ENCODE data around the gene NDUFA5.
A peak's percentile ranks its signal among the peaks of the same experiment; 100 is the strongest.

The NDUFA5 gene

GRCh38 chr7:123571187-123571586 is 13.6 kb upstream of the NDUFA5 start:
- no peaks in the 10 kb centered on the region for H3K4me1 ChIP-seq
- no peaks in the 10 kb centered on the region for H3K9me3 ChIP-seq
- H3K27ac ChIP-seq, result no peak overlapping the region
- intact Hi-C loops (cut with DNase I; ENCODE audit: low total_unique reads), result no loop called here
- no peak for DNase-seq
- no peak for TF ChIP-seq CTCF (IDR thresholded peaks at IDR 0.05)
- no peaks in the 10 kb centered on the region for H3K27me3 ChIP-seq
- no peaks in the 10 kb centered on the region for H3K36me3 ChIP-seq
- H3K4me3 ChIP-seq, result no peak overlapping the region

- H3K9me3 ChIP-seq, result no peaks in the 10 kb centered on the region
- H3K27ac ChIP-seq, result no peak overlapping the region
- H3K4me3 ChIP-seq, result no peak overlapping the region
- no peaks in the 10 kb centered on the region for H3K27me3 ChIP-seq
- H3K4me1 ChIP-seq, result no peaks in the 10 kb centered on the region
- TF ChIP-seq CTCF (IDR thresholded peaks at IDR 0.05), result no peak
- no peak for DNase-seq
- intact Hi-C loops (cut with DNase I; ENCODE audit: low total_unique reads), result no loop called here
- H3K36me3 ChIP-seq, result no peaks in the 10 kb centered on the region
These were observed 13.0 kb upstream of the NDUFA5 start for GRCh38 chr7:123570390-123571182.

- Histone ChIP-seq H3K27ac (no peak overlapping the region), H3K27me3 (no peaks in the 10 kb centered on the region), H3K4me3 (no peak overlapping the region), H3K36me3 (no peaks in the 10 kb centered on the region), H3K4me1 (no peaks in the 10 kb centered on the region), H3K9me3 (no peaks in the 10 kb centered on the region)
- no peak for DNase-seq
- intact Hi-C loops (cut with DNase I; ENCODE audit: low total_unique reads), result no loop called here
- no peak for TF ChIP-seq CTCF (IDR thresholded peaks at IDR 0.05)
These were observed 11.9 kb upstream of the NDUFA5 start for GRCh38 chr7:123569352-123570010.

- Histone ChIP-seq H3K27me3 (no peaks in the 10 kb centered on the region), H3K27ac (no peak overlapping the region), H3K36me3 (no peaks in the 10 kb centered on the region), H3K4me1 (peaks cover 0 to 4% (median 0%) of the 10 kb centered on the region in 4 donors), H3K4me3 (no peak overlapping the region), H3K9me3 (no peaks in the 10 kb centered on the region)
- intact Hi-C loops (cut with DNase I; ENCODE audit: low total_unique reads), result no loop called here
- TF ChIP-seq CTCF (IDR thresholded peaks at IDR 0.05), result no peak
- DNase-seq, result no peak
These were observed 4.5 kb upstream of the NDUFA5 start for GRCh38 chr7:123562121-123562520.

GRCh38 chr7:123558289-123558874 is 764 bp upstream of the NDUFA5 start:
- H3K4me3 ChIP-seq, result peak overlapping the region; percentile 94 to 96
- no peaks in the 10 kb centered on the region for H3K27me3 ChIP-seq
- H3K4me1 ChIP-seq, result peaks cover 0 to 33% (median 18%) of the 10 kb centered on the region in 4 donors
- no peak for DNase-seq
- no peaks in the 10 kb centered on the region for H3K9me3 ChIP-seq
- H3K36me3 ChIP-seq, result peaks cover 0 to under 1% (median 0%) of the 10 kb centered on the region in 3 donors
- no peak for TF ChIP-seq CTCF (IDR thresholded peaks at IDR 0.05)
- intact Hi-C loops (cut with DNase I; ENCODE audit: low total_unique reads), result no loop called here
- peak overlapping the region; percentile 88 to 94 for H3K27ac ChIP-seq

All from tibial artery (tissue), 4 donors.